MM.1S (cell line): ENCODE data around the gene XAGE5.
"Not testable (repeated sequence)": the region's sequence is repeated elsewhere in the genome, so short reads cannot be mapped to it uniquely, and the experiment has no call there.

Experiments
- CTCF ChIP-seq: fragments of 300-600 bp; sonication (generic); IDR thresholded peaks from 2 replicates; pipeline ENCODE4 v1.5.1; 2016; ENCODE audit warnings: antibody characterized with exemption, low read length, mixed read lengths
- EZH2 ChIP-seq: fragments of 300-600 bp; sonication (generic); optimal IDR thresholded peaks from 2 replicates; pipeline ENCODE3; 2017; ENCODE audit warnings: low read depth, mild to moderate bottlenecking, antibody characterized with exemption, low read length, mixed read lengths
- EZH2phosphoT487 ChIP-seq: fragments of 300-600 bp; sonication (generic); IDR thresholded peaks from 2 replicates; pipeline ENCODE4 v1.6.1; 2018; ENCODE audit warnings: antibody characterized with exemption, low read length

GRCh38 chrX:52804876-52805275 is 6.2 kb upstream of the XAGE5 start:
- not testable (repeated sequence) for TF ChIP-seq CTCF, EZH2phosphoT487, EZH2
